Thyroid gland (tissue), 4 donors: ENCODE data around the gene PFKFB1. TPM values are rescaled to one million over a fixed set of nuclear protein-coding genes. Genes with fewer than 3 reads are reported as not detected.
A peak's percentile ranks its signal among the peaks of the same experiment; 100 is the strongest.

Experiments used
- DNase-seq, 2 donors: peaks; one replicate each; pipeline ENCODE4 v3.0.0-alpha.2; 2019
- H3K27ac ChIP-seq, 3 donors: fragments of 200-600 bp; sonication (generic); 1 replicate in 2 of 3; 2 replicates in 1 of 3; pipeline ENCODE4 v1.5.1; 2016 to 2019; ENCODE audit warnings: mild to moderate bottlenecking in 1 of 3, moderate library complexity in 1 of 3
- H3K27me3 ChIP-seq: fragments of 200-600 bp; sonication (generic); one replicate; pipeline ENCODE4 v1.5.1; 2019
- H3K36me3 ChIP-seq, 2 donors: fragments of 200-600 bp; sonication (generic); one replicate each; pipeline ENCODE4 v1.5.1; 2016 to 2019
- H3K4me1 ChIP-seq, 2 donors: fragments of 200-600 bp; sonication (generic); one replicate each; pipeline ENCODE4 v1.5.1; 2017 to 2019
- H3K4me3 ChIP-seq, 3 donors: fragments of 200-600 bp; sonication (generic); replicated peaks in 1 of 3; 1 replicate in 2 of 3; 2 replicates in 1 of 3; pipeline ENCODE4 v1.5.1; 2016; ENCODE audit warnings: mild to moderate bottlenecking in 1 of 3
- H3K9me3 ChIP-seq: fragments of 200-600 bp; sonication (generic); one replicate; pipeline ENCODE4 v1.5.1; 2017
- POLR2A ChIP-seq, 2 donors: fragments of 450-650 bp; IDR thresholded peaks; one replicate each; pipeline ENCODE4 v1.6.1; 2017; ENCODE audit warnings: antibody characterized with exemption in 2 of 2, mild to moderate bottlenecking in 2 of 2, moderate library complexity in 1 of 2
- WGBS, 2 donors: methylation state at CpG; one replicate each; pipeline ENCODE4 v1.1.5; 2017; 5-methylcytosine and 5-hydroxymethylcytosine counted together
- intact Hi-C: fragments of 100-400 bp; cut with DNase I; formaldehyde crosslinking; loops from one replicate; pipeline ENCODE4 v1.15.1; 2023
- total RNA-seq, 4 donors: library from RNA; depleted of rRNA; stranded (reverse); fragments of >200 nt; gene quantifications; one replicate each; pipeline ENCODE4 v1.2.3, GENCODE V29; 2016
- TF ChIP-seq, protein P1 (sequence below), 6 experiments: fragments of 200-600 bp in 3 of 6; fragments of 450-650 bp in 3 of 6; sonication (generic) in 3 of 6; IDR thresholded peaks; one replicate each; pipeline ENCODE4 v1.5.1; 2016 to 2019; ENCODE audit warnings: antibody characterized with exemption in 6 of 6, mild to moderate bottlenecking in 2 of 6, inconsistent platforms in 1 of 6, moderate library complexity in 1 of 6

PFKFB1 gene
- total RNA-seq, 4 donors from 2014 or later = 0.56 to 1.3 (median 0.93) TPM

- intact Hi-C loops = no loop called here
- H3K4me1 ChIP-seq = no peaks in the 10 kb centered on the region
- H3K9me3 ChIP-seq = no peaks in the 10 kb centered on the region
- no peak for TF ChIP-seq POLR2A (IDR thresholded peaks at IDR 0.05)
- TF ChIP-seq, protein P1, sequence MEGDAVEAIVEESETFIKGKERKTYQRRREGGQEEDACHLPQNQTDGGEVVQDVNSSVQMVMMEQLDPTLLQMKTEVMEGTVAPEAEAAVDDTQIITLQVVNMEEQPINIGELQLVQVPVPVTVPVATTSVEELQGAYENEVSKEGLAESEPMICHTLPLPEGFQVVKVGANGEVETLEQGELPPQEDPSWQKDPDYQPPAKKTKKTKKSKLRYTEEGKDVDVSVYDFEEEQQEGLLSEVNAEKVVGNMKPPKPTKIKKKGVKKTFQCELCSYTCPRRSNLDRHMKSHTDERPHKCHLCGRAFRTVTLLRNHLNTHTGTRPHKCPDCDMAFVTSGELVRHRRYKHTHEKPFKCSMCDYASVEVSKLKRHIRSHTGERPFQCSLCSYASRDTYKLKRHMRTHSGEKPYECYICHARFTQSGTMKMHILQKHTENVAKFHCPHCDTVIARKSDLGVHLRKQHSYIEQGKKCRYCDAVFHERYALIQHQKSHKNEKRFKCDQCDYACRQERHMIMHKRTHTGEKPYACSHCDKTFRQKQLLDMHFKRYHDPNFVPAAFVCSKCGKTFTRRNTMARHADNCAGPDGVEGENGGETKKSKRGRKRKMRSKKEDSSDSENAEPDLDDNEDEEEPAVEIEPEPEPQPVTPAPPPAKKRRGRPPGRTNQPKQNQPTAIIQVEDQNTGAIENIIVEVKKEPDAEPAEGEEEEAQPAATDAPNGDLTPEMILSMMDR (IDR thresholded peaks at IDR 0.05) = no peak
- WGBS, 2 donors = 0 to 2% methylated on average over 27 to 29 of the region's 29 CpGs
- no peak overlapping the region for H3K27ac ChIP-seq
- H3K27me3 ChIP-seq = no peaks in the 10 kb centered on the region
- peak; percentile 67 to 77 for DNase-seq
- no peaks in the 10 kb centered on the region for H3K36me3 ChIP-seq
- H3K4me3 ChIP-seq = peak overlapping the region in 2 of 3 donors; percentile 34 to 35
Measured at GRCh38 chrX:54921427-54922021, 72.5 kb downstream of the PFKFB1 start.

DNA sequence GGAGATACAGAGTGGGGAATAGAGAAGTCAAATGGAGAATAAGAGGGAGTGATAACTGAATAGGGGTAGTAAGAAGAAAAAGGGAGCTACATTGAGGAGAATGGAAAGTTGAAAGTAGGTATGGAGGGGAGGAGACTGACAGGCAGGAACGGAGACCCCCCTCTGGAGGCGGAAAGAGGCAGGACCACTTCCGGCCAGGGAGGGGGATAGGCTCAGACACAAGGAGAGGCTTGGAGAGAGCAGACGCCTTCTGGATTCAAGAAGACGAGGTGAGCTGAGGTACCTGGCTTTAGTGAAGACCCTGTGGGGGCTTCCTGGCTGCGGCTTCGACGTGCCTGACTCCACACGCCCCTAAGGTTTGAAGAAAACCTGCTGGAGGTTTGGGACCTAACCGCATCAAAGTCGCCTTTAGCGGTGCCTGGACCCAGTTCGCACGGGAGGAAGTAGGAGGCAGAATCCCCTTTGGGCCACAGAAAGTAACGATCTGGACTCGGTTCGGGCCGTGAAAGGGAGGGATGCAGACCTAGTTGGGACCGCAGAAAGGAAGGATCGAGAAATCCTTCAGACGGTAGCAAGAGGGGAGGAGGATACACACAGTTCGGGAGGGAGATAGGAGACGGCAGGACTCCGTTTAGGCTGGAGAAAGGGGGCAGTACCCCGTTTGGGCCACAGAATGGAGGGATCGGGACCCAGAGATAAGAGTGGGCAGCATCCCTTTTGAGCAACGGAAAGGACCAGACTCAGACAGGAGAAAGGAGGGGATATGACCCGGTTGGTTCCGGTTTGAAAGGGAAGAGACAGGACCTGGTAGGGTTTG is 73.2 kb downstream of the PFKFB1 start, which contains the start of gene TRO:
Gene TRO, plus strand, starts transcription at position 215 of the 817 bp plus-strand sequence. CDS start 1,423 bp downstream, outside the sequence.
- Histone ChIP-seq H3K27ac (no peak within 1 kb of the TSS), H3K9me3 (no peaks in the 10 kb centered on the region), H3K4me1 (no peaks in the 10 kb centered on the region), H3K4me3 (peak within 1 kb of the TSS in 2 of 3 donors; percentile 34 to 35), H3K27me3 (no peaks in the 10 kb centered on the region), H3K36me3 (no peaks in the 10 kb centered on the region)
- intact Hi-C loops = no loop called here
- WGBS, 2 donors = 1 to 3% methylated on average over 19 to 25 of the region's 29 CpGs
- no peak for DNase-seq
- TF ChIP-seq, protein P1 (IDR thresholded peaks at IDR 0.05) = no peak
- no peak for TF ChIP-seq POLR2A (IDR thresholded peaks at IDR 0.05)

GRCh38 chrX:54909941-54910340 is 84.0 kb downstream of the PFKFB1 start:
- intact Hi-C loops = no loop called here
- TF ChIP-seq POLR2A (IDR thresholded peaks at IDR 0.05) = no peak
- TF ChIP-seq, protein P1 (IDR thresholded peaks at IDR 0.05) = no peak

DNA sequence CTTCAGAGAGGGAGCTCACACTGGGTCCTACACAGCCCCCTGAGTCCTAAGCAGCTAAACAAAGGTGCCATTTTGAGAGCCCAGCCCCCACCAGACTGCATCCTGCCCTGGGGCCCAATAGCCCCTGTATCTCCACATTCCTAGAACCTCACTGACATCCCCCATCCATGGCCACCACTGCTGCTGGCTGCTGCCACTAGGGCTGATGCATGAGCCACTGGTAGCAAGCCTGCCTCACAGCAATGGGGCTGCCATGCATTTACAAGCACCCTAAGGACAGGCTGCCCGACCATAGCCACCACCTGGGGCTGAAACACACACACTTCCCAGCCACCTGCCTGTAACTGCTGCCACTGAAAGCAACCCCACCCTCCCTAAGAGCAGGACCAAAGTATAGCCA is 99.8 kb downstream of the PFKFB1 start:
- no peaks in the 10 kb centered on the region for H3K4me1 ChIP-seq
- H3K27ac ChIP-seq = no peak overlapping the region
- H3K9me3 ChIP-seq = no peaks in the 10 kb centered on the region
- 50% methylated on average over 1 of the region's 1 CpG; no CpG with 5 or more reads in 1 of the 2 donors for WGBS, 2 donors
- no peaks in the 10 kb centered on the region for H3K27me3 ChIP-seq
- TF ChIP-seq, protein P1 (IDR thresholded peaks at IDR 0.05) = no peak
- TF ChIP-seq POLR2A (IDR thresholded peaks at IDR 0.05) = no peak
- H3K4me3 ChIP-seq = no peak overlapping the region
- intact Hi-C loops = no loop called here
- DNase-seq = no peak
- no peaks in the 10 kb centered on the region for H3K36me3 ChIP-seq

More at GRCh38 chrX:54909941-54910340, 84.0 kb downstream of the PFKFB1 start:
- no peaks in the 10 kb centered on the region for H3K9me3 ChIP-seq
- no peaks in the 10 kb centered on the region for H3K36me3 ChIP-seq
- no peaks in the 10 kb centered on the region for H3K27me3 ChIP-seq
- no peak for DNase-seq
- H3K4me1 ChIP-seq = no peaks in the 10 kb centered on the region
- H3K4me3 ChIP-seq = no peak overlapping the region
- no peak overlapping the region for H3K27ac ChIP-seq

DNA sequence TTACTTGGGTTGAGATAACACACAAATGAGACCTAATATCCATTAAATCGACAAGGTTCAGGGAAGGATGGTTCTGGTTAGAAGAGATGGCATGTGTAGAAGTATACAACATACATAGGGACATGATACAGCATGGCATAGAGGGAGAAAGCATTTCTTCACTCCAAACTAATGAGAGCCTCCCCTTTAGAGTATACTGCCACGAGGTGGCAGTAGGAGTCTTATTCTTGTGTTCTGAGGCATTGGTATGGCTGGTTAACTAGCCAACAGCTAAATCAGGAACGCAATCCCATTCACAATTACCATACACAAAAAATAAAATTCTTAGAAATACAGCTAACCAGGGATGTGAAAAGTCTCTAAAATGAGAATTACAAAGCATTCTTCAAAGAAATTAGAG is 102.4 kb downstream of the PFKFB1 start:
- no peaks in the 10 kb centered on the region for H3K36me3 ChIP-seq
- H3K4me3 ChIP-seq = no peak overlapping the region
- no peaks in the 10 kb centered on the region for H3K4me1 ChIP-seq
- no peaks in the 10 kb centered on the region for H3K27me3 ChIP-seq
- DNase-seq = peak; percentile 9 to 27
- WGBS, 2 donors = 12 to 19% methylated on average over 3 of the region's 3 CpGs
- no peaks in the 10 kb centered on the region for H3K9me3 ChIP-seq
- TF ChIP-seq POLR2A (IDR thresholded peaks at IDR 0.05) = no peak
- TF ChIP-seq, protein P1 (IDR thresholded peaks at IDR 0.05) = peak in 4 of 6 experiments; percentile 13 to 44 (median 36)
- intact Hi-C loops = no loop called here
- H3K27ac ChIP-seq = no peak overlapping the region
